KOPT-K1 (cell line): ENCODE data around the gene ATP5PD.

ENCODE experiments used
- H3K27ac ChIP-seq: fragments of 200-600 bp; sonication (generic); 2 replicates; pipeline ENCODE4 v1.5.1; 2016; ENCODE audit warnings: antibody characterized with exemption, mild to moderate bottlenecking, low read depth, low read length; ENCODE audit not compliant: poor library complexity, severe bottlenecking
- H3K36me3 ChIP-seq: fragments of 200-600 bp; sonication (generic); 2 replicates; pipeline ENCODE4 v1.5.1; 2017; ENCODE audit warnings: antibody characterized with exemption, mild to moderate bottlenecking, low read length, moderate library complexity; ENCODE audit not compliant: insufficient read depth
- H3K9me3 ChIP-seq: fragments of 200-600 bp; sonication (generic); 2 replicates; pipeline ENCODE4 v1.5.1; 2017; ENCODE audit warnings: antibody characterized with exemption, low read length, mild to moderate bottlenecking; ENCODE audit not compliant: insufficient read depth, poor library complexity, severe bottlenecking

The ATP5PD gene

DNA sequence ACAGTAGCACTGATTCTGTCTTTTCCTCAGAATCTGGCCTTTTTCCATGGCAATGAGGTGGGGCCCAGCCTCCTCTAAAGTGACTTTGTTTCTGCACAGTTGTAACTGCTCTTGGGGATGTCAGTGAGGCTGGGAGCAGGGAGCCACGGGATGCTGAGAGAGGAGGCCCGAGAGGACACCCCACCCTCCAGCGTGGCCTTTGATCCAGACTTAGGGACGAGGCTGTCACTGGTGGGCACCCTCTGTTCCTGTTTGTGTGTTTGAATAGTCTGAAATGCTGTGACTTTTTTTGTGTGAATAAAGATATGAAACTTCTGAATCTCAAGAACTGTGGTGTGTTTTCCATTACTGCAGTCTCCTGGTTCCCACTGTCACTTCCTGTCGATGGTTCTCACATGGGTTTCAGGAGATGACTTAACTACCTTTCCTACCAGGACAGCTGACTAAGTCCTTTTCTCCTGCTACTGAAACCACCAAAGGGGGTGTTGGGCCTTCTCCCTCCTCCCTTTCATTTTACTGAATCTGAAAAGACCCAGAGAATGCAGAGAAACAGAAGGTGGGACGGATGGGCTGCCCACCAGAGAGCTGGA lies 18.9 kb upstream of the ATP5PD start:
- peaks cover 50% of the 10 kb centered on the region for H3K36me3 ChIP-seq
- no peak overlapping the region for H3K27ac ChIP-seq
- no peaks in the 10 kb centered on the region for H3K9me3 ChIP-seq

DNA sequence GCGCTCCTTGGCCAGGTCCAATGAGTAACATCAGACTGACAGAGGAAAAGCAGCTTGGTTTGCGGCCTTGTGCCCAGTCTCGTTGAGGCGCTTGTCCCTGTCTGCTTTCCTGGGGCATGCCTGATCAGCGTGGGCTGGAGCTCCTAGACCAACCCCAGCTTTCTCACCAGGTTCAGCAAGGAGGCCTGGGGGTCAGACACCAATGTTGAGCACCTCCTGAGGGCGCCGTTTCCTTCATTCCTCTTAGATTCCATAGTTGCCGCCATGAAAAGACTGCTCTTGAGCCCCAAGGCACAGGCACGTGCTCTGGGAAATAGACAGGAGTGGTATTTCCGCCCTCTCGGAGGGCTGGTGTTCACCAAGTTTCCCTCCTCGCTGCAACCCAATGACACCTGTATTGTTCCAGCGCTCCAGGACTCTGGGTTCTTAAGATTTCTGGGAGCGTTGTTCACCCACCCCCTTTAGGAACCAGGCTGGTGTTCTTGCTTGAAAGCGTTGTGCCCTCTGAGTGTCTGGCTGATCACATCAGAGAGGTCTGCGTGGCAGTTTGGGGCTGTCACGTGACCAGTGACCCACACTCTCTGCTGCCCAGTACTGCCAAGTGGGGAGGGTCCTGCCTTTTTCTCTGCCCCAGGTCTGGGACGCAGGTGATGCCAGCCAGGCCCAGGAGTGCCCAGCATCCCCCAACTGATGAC lies 18.2 kb upstream of the ATP5PD start:
- H3K9me3 ChIP-seq: no peaks in the 10 kb centered on the region
- no peak overlapping the region for H3K27ac ChIP-seq
- H3K36me3 ChIP-seq: peaks cover 56% of the 10 kb centered on the region

DNA sequence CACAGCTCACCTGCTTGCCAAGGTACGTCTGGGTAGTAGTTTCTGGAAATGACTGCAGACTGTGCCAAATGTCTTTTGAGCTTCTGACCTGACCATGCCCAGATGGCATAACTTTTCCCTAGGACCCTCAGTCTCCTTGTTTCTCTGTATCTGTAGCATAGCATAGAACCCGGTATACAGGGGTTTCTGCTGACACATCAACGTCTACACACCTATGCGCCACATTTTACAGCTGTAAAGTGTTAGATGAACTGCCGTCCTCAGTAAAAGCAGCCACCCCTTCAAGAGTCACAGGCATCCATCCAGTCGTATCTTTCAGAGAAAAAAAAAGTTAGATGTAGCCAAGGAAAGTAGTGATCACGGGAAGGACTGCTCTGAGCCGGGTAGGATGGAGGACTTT lies 17.7 kb upstream of the ATP5PD start:
- Histone ChIP-seq H3K9me3 (no peaks in the 10 kb centered on the region), H3K36me3 (peaks cover 62% of the 10 kb centered on the region), H3K27ac (no peak overlapping the region)

DNA sequence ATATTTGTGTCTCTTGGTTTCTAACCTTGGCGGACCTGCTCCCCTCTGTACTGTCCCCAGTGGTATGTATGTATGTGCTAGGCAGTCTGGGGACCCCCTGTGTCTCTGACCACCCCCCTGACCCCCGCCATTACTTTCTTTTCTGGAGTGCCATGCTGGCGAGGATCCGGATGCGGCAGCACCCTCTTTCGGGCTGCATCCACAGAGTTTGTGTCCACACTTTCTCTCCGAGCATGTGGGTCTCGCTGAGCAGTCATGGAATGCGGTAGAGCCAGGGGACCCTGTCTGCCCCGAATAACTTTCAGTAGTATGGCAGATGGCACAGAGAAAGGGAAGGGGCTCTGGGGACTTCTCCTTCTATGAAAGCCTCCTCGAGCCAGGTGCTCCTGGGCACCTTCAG lies 17.3 kb upstream of the ATP5PD start:
- no peaks in the 10 kb centered on the region for H3K9me3 ChIP-seq
- H3K36me3 ChIP-seq: peaks cover 66% of the 10 kb centered on the region
- H3K27ac ChIP-seq: no peak overlapping the region

DNA sequence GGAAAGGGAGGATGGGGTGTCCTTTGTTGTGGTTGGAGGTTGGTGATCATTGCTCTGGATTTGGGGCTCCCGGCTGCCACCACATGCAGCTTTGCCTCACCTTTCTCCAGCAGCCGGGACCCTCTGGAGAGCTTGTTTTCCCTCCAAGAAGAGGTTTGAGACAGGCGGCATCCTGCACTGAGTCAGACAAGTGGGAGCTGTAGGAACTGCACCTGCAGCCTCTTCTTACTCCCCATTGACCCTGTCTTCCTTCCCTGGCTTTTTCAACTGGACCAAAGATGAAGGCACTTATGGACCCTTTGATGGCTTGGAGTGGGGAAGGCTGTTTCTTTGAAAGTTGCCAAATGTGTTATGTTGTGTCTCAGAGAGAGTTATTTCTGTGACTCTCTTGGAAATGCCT lies 16.9 kb upstream of the ATP5PD start:
- H3K36me3 ChIP-seq: peaks cover 66% of the 10 kb centered on the region
- no peak overlapping the region for H3K27ac ChIP-seq
- H3K9me3 ChIP-seq: no peaks in the 10 kb centered on the region

DNA sequence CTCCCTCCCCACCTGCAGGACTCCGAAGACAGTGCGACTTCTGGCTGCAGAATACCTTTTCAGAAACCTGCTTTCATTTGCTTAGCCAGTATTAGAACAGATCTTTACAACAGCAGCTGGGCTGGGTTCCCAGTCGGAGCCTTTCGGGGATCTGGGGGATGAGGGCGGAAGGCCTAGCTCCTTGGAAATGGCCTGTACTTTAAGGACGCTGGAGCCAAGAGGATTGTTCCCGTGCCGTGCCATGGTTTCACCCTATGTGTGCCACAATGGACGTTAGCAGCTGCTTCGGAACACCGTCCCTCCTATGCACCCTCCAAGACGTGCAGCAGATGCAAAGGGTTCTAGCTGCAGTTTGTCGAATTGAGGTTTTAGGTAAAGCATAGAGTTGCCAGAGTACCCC lies 16.4 kb upstream of the ATP5PD start:
- no peaks in the 10 kb centered on the region for H3K9me3 ChIP-seq
- H3K36me3 ChIP-seq: peaks cover 70% of the 10 kb centered on the region
- H3K27ac ChIP-seq: no peak overlapping the region

DNA sequence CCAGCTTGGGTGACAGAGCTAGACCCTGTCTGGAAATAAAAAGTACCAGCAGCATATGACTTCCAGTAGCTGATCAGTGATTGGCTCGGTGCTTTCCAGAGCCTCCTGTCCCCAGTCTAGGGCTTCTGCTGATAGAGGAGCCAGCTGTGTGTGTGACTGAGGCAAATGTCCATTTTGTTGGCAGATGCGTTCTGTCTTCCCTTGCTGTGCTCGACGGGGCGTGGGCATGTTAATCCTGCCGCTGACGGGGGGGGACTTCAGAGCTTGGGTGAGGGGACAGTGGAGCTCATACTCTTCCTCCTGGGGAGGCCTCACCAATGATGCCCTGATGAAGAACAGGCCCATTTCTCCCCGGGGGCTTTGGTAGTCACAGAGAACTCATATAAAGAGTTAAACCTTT lies 14.8 kb upstream of the ATP5PD start:
- H3K9me3 ChIP-seq: no peaks in the 10 kb centered on the region
- no peak overlapping the region for H3K27ac ChIP-seq
- H3K36me3 ChIP-seq: peaks cover 79% of the 10 kb centered on the region

DNA sequence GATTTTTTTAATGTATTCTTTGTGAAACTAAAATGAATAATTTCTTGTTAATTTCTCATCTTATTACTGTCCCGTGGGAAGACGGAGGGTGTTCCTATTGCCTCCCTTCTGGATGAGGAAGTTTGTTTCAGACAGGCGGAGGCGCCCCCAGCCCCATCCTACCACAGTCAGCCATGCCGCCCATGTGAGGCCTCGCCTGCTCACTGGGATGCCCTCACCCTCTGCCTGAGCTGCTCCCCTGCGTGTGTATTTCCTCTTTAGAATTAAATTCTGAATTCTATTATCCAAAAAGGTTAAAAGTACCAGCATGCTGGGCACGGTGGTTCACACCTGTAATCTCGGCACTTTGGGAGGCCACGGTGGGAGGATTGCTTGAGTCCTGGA lies 14.3 kb upstream of the ATP5PD start:
- peaks cover 85% of the 10 kb centered on the region for H3K36me3 ChIP-seq
- no peak overlapping the region for H3K27ac ChIP-seq
- H3K9me3 ChIP-seq: no peaks in the 10 kb centered on the region

DNA sequence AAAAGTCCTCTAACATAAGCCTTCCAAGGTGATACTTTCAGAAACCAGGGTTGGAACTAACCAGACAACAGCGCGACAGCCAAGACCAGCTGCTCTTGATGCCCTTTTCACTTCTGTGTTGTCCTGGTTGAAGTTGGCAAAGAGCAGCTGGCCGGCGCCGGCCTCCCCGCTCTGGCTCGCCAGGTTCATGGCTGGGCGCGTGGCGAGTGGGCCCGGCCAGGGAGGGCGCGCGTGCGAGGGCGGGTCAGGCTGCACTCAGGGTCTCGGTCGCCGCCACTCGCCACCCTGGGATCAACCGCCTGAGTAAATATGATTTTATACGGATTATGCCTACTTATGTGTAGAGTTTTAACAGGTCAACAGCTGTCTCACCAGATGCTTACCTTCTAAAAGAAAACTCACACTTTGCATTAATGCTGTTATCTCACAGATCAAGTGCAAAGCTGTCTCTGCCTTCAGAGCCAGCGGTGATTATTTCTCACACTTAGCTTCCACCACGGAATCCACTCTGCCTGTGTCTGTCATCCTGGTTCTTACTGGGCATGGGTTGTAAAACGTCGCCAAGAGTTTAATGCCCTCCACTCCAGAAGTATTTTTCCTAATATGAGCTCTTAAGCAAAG lies 13.8 kb upstream of the ATP5PD start:
- H3K27ac ChIP-seq: no peak overlapping the region
- H3K36me3 ChIP-seq: peaks cover 88% of the 10 kb centered on the region
- no peaks in the 10 kb centered on the region for H3K9me3 ChIP-seq

DNA sequence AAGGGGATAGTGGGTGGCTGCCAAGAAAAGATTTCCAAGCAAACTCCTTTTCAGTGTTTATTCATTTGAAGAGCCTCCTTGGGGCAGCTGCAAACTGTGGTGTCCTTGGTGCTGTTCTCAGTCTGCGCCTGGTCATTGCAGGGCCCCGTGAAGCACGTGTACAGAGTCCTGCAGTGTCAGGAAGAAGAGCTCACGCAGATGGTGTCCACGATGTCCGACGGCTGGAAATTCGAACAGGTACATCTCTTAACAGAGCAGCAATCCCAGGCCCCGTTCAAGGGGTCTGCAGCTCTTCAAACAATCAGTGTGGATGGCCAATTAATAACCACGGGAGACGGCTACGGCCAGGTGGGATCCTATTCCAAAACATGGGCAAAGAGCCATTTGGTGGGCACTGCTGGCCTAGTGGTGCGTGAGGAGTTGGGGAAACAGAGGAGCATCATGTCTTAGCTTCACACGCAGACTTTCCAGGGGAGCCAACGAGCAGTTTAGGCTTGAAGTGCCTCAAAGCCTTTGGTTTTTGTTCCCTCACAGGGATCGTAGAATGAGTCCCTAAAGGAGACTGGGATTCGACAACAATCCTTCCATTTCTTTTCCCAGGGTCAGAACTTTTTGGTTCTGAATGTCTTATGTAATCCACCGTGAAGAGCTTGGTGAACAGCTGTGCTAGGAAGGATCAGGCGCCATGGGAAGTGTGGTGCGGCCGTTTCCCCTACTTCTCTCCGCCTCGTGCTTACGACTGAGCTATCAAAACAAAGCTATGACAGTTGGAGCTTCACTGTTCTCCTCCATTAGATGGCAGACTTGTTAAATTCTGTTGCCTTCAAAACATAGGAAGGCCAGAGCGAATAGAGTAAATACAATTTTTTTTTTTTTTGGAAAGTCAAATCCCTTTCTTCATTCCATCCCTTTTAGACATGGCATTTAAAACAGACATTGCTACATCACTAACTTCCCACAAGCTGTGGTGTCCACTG lies 12.9 kb upstream of the ATP5PD start:
- Histone ChIP-seq H3K36me3 (peaks cover 88% of the 10 kb centered on the region), H3K27ac (no peak overlapping the region), H3K9me3 (no peaks in the 10 kb centered on the region)

DNA sequence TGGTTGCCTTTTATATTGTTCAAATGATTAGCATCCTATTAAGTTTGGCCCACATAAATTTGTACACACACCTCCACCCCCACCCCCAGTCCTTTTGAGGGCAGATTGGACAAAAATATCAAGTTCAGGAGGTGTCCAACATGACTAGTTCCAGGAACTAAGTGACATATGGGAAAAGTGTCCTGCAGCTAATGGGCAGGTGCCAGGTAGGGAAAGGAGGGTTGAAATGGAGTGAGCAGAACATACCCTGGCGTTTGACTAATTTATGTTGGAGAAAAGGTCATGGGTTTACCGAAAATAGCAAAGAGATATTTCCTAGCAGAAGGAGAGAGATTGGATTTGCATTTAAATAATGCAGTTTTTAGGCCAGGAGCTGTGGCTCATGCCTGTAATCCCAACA lies 5.2 kb upstream of the ATP5PD start:
- Histone ChIP-seq H3K9me3 (no peaks in the 10 kb centered on the region), H3K36me3 (peaks cover 72% of the 10 kb centered on the region), H3K27ac (no peak overlapping the region)

DNA sequence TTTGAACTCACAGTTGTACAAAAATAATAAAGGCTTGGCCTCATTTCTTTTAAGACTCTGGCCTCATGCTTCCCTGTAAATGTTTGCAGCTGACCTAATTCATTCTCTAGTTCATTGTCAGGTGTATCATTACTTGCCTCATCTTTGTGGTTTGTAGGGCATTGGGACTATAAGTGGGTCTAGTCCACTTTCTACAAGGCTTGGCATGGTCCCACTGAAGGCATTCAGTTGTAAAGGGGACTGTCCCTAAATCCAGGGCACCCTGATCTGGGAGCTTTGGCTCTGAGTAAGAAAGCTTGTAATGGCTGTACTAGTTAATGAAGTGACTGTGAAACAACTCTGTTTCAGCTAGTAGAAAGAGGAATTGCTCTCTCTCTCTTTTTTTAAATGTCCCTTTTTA lies 2.9 kb upstream of the ATP5PD start:
- H3K27ac ChIP-seq: no peak overlapping the region
- peaks cover 52% of the 10 kb centered on the region for H3K36me3 ChIP-seq
- no peaks in the 10 kb centered on the region for H3K9me3 ChIP-seq

DNA sequence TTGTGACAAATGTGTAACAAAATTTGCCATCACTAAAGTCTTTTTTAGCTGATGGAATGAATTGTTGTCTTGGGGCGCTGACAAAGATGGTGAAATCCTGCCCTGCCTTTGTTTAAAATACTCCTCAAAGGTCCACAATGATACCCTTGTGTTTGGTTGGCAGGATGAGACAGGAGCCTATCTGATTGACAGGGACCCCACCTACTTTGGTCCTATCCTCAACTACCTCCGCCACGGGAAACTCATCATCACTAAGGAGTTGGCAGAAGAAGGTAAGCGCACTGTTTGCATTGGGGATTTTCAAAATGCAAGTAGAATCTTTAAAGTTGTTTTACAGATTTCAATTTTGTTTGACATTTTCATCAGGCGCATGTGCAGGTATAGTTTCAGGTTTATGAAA lies 2.3 kb upstream of the ATP5PD start:
- H3K36me3 ChIP-seq: peaks cover 45% of the 10 kb centered on the region
- H3K27ac ChIP-seq: no peak overlapping the region
- no peaks in the 10 kb centered on the region for H3K9me3 ChIP-seq

DNA sequence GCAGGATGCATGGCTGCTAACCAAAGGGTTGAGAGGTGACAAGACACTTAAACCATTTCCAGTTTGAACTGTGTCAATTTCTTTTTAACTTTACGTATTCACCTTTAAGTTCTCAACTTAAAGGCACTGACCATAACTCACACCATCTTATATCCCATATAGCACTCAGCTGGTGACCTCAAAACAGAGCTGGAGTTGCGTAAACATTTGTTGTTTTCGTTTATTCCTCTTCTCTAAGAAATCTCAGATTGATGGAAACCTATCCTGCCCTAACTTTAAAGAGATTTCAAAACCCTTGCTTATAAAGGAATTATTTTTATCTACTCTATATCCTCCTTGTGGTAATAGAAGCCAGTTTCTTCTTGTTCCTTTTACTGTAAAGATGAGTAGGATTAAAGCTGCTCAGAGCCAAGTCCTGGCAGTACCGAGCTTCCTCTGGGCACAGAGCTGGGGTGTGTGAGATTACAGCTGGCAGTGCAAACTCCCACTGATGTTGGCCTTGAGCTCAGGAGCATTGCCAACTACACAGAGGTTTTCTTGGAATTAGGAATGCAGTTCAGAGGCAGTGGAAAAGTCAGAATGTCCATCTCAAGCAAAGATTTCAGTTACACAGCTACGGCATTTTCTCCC lies 1.6 kb upstream of the ATP5PD start:
- Histone ChIP-seq H3K27ac (no peak overlapping the region), H3K9me3 (no peaks in the 10 kb centered on the region), H3K36me3 (peaks cover 38% of the 10 kb centered on the region)
